ENCODE measurements around the gene OR10A5.

- TF ChIP-seq CTCF (IDR thresholded peaks at IDR 0.05; ENCODE audit: low read length) (no peak), EZH2 (IDR thresholded peaks at IDR 0.05; ENCODE audit: borderline replicate concordance, low read length) (no peak)
Measured at GRCh38 chr11:6799402-6799801, 46.1 kb upstream of the OR10A5 start, which contains the start of gene OR6A2.
